Heart right ventricle (tissue), 16 donors: ENCODE measurements around the gene HOXA9. TPM values are rescaled to one million over a fixed set of nuclear protein-coding genes. Genes with fewer than 3 reads are reported as not detected.

Experiments used
- ATAC-seq, 8 donors: fragments of 200-7000 bp; cut with Tn5 transposase; one replicate each; pipeline ENCODE4 v1.9.1; 2020; ENCODE audit warnings: mild to moderate bottlenecking in 8 of 8, moderate library complexity in 8 of 8, moderate number of reproducible peaks in 1 of 8
- DNase-seq, 2 donors: peaks; one replicate each; pipeline ENCODE4 v3.0.0-alpha.2; 2020
- H3K27ac ChIP-seq, 10 donors: fragments of 200-600 bp; sonication (generic) in 2 of 10; one replicate each; pipeline versions ENCODE4 v1.5.0 to v1.8.0; 2020 to 2022; ENCODE audit warnings: mild to moderate bottlenecking in 3 of 10
- H3K27me3 ChIP-seq, 7 donors: fragments of 200-600 bp; one replicate each; pipeline ENCODE4 v1.8.0; 2021 to 2022; ENCODE audit warnings: mild to moderate bottlenecking in 2 of 7
- H3K36me3 ChIP-seq, 9 donors: fragments of 200-600 bp; sonication (generic) in 1 of 9; one replicate each; pipeline versions ENCODE4 v1.5.0 to v1.8.0; 2020 to 2022; ENCODE audit warnings: mild to moderate bottlenecking in 2 of 9
- H3K4me1 ChIP-seq, 9 donors: fragments of 200-600 bp; sonication (generic) in 1 of 9; one replicate each; pipeline versions ENCODE4 v1.5.0 to v1.8.0; 2020 to 2022; ENCODE audit warnings: mild to moderate bottlenecking in 4 of 9
- H3K4me3 ChIP-seq, 10 donors: fragments of 200-600 bp; sonication (generic) in 2 of 10; one replicate each; pipeline versions ENCODE4 v1.5.0 to v1.8.0; 2020 to 2022; ENCODE audit warnings: mild to moderate bottlenecking in 7 of 10, moderate library complexity in 2 of 10
- H3K9me3 ChIP-seq, 11 donors: fragments of 200-600 bp in 10 of 11; sonication (generic) in 2 of 11; one replicate each; pipeline versions ENCODE4 v1.5.0 to v1.8.0; 2013 to 2022; ENCODE audit warnings: mild to moderate bottlenecking in 2 of 11, control low read depth in 1 of 11, moderate library complexity in 1 of 11
- CTCF ChIP-seq, 9 donors: fragments of 200-600 bp; sonication (generic) in 2 of 9; IDR thresholded peaks; one replicate each; pipeline versions ENCODE4 v1.5.0 to v1.8.0; 2021 to 2022; ENCODE audit warnings: antibody characterized with exemption in 9 of 9, mild to moderate bottlenecking in 5 of 9, moderate library complexity in 1 of 9
- WGBS, 2 donors: extraction: QIAGEN DNeasy Blood & Tissue Kit; methylation state at CpG; one replicate each; pipeline ENCODE4 v1.1.7; 2013; ENCODE audit warnings: inconsistent platforms in 1 of 2; 5-methylcytosine and 5-hydroxymethylcytosine counted together
- intact Hi-C, 10 donors: fragments of 100-400 bp; cut with DNase I; formaldehyde crosslinking; loops; one replicate each; pipeline versions ENCODE4 v1.11.1 to v1.14.2; 2022
- polyA plus RNA-seq, 2 donors: library from polyadenylated mRNA; stranded (reverse); fragments of 200-250 nt; gene quantifications; one replicate each; pipeline ENCODE4 v1.2.3, GENCODE V29; 2013
- total RNA-seq, 10 donors: library from RNA; stranded (reverse); fragmentation: NEBNext Ultra II Directional in 3 of 10; extraction: Animal tissue kit (Norgen Biotek cat#: 25700) in 3 of 10; gene quantifications; one replicate each; pipeline versions ENCODE4 v1.2.1 to v1.2.4, GENCODE V29; 2021 to 2023
- donor health status: Arrhythmogenic right ventricular cardiomyopathy.
- donor health status: ischemic (EF 13 %, LVEDD 7.1; RV severe dilation, severe dysfunction).
- donor health status: healthy with polysubstance abuse.
- donor health status: DM: no; HTN: yes; CAD: no.
- donor health status: DM: no; HTN: no; CAD: no.
- donor health status: ischemic (EF 25% LVEDD 6.9; RV normal size, moderate dysfunction).
- donor health status: ischemic (EF 25% LVEDD 5.7; RV mildly dilated, moderate dysfunction).
- donor health status: healthy.
- donor health status: DM: yes; HTN: yes; CAD: no.
- donor health status: Ischemic cardiomyopathy.
- donor health status: ischemic (EF 35%, LVEDD 5.7; RV mildly dilated, moderate dysfunction).
- donor health status: nonischemic (EF 11% LVEDD 7.7; RV severe dilation, severe dysfunction).
- donor health status: DM: yes; HTN: yes; CAD: no.
- donor health status: PGD.
- donor health status: ischemic (EF 29% LVEDD 5.4; RV normal size, mild dysfunction).
- donor health status: nonischemic (EF 23%, LVEDD 6.1; RV moderate dilation, normal function).

HOXA9 gene
- total and polyA plus RNA-seq, 12 donors = not detected

GRCh38 chr7:27202018-27202861, 36.9 kb upstream of the HOXA9 start:
- Histone ChIP-seq H3K4me3 (no peak overlapping the region), H3K9me3 (no peaks in the 10 kb centered on the region), H3K4me1 (peaks cover 0 to 50% (median 30%) of the 10 kb centered on the region in 9 donors), H3K36me3 (no peaks in the 10 kb centered on the region), H3K27me3 (peaks cover 69 to 98% (median 97%) of the 10 kb centered on the region in 7 donors), H3K27ac (no peak overlapping the region)
- DNase-seq (no peak), ATAC-seq (no peak)
- intact Hi-C loops = loop anchor here in 6 of 10 donors (10.0 kb wide), 5 partner anchors 383 to 893 kb away; no protein-coding TSS in a partner anchor
- WGBS, 2 donors = 11 to 21% methylated on average over 30 of the region's 30 CpGs
- no peak for TF ChIP-seq CTCF (IDR thresholded peaks at IDR 0.05)

GRCh38 chr7:27201580-27202017, 36.3 kb upstream of the HOXA9 start:
- peaks cover 63 to 98% (median 97%) of the 10 kb centered on the region in 7 donors for H3K27me3 ChIP-seq
- intact Hi-C loops = loop anchor here in 6 of 10 donors (10.0 kb wide), 5 partner anchors 383 to 893 kb away; no protein-coding TSS in a partner anchor
- H3K36me3 ChIP-seq = no peaks in the 10 kb centered on the region
- DNase-seq = no peak
- no peak overlapping the region for H3K27ac ChIP-seq
- no peaks in the 10 kb centered on the region for H3K9me3 ChIP-seq
- peaks cover 0 to 50% (median 30%) of the 10 kb centered on the region in 9 donors for H3K4me1 ChIP-seq
- 16 to 35% methylated on average over 4 of the region's 4 CpGs for WGBS, 2 donors
- H3K4me3 ChIP-seq = peak overlapping the region in 1 of 10 donors; percentile 44
- no peak for TF ChIP-seq CTCF (IDR thresholded peaks at IDR 0.05)
- ATAC-seq = no peak

GRCh38 chr7:27200761-27201579, 35.6 kb upstream of the HOXA9 start:
- WGBS, 2 donors = 6 to 14% methylated on average over 14 of the region's 14 CpGs
- TF ChIP-seq CTCF (IDR thresholded peaks at IDR 0.05) = no peak
- ATAC-seq (peak in 3 of 8 donors; percentile 15 to 56 (median 43)), DNase-seq (no peak)
- Histone ChIP-seq H3K36me3 (no peaks in the 10 kb centered on the region), H3K27me3 (peaks cover 60 to 98% (median 97%) of the 10 kb centered on the region in 7 donors), H3K4me3 (peak overlapping the region in 4 of 10 donors; percentile 19 to 44 (median 38)), H3K9me3 (no peaks in the 10 kb centered on the region), H3K4me1 (peaks cover 0 to 50% (median 32%) of the 10 kb centered on the region in 9 donors), H3K27ac (no peak overlapping the region)
- intact Hi-C loops = loop anchor here in 6 of 10 donors (10.0 kb wide), 5 partner anchors 384 to 894 kb away; no protein-coding TSS in a partner anchor
